Measurements from ENCODE around the gene HOXB8.

- TF ChIP-seq BHLHE40 (IDR thresholded peaks at IDR 0.05; ENCODE audit: borderline replicate concordance) = no peak
- TF ChIP-seq PKNOX1 (IDR thresholded peaks at IDR 0.05) = no peak
- no peak for TF ChIP-seq FOXA1 (IDR thresholded peaks at IDR 0.05)
- TF ChIP-seq NFRKB (IDR thresholded peaks at IDR 0.05) = no peak
- no peak for TF ChIP-seq SUZ12 (IDR thresholded peaks at IDR 0.05)
- TF ChIP-seq FOXM1 (IDR thresholded peaks at IDR 0.05; ENCODE audit: borderline replicate concordance) = no peak
- no peak for TF ChIP-seq SP1 (IDR thresholded peaks at IDR 0.05)
- no peak for TF ChIP-seq CTBP1 (IDR thresholded peaks at IDR 0.05; ENCODE audit: borderline replicate concordance)
- TF ChIP-seq L3MBTL2 (conservative IDR thresholded peaks at IDR 0.05) = peak; percentile 50
- TF ChIP-seq ARNT (IDR thresholded peaks at IDR 0.05) = no peak
- no peak for TF ChIP-seq FOXK2 (IDR thresholded peaks at IDR 0.05)
These were observed 32.2 kb upstream of the HOXB8 start for GRCh38 chr17:48647103-48647962.
